Epithelial cell of proximal tubule (primary cell): ENCODE results near the gene AQP6. TPM values are rescaled to one million over a fixed set of nuclear protein-coding genes. Genes with fewer than 3 reads are reported as not detected.

Experiments
- DNase-seq: peaks from one replicate; pipeline ENCODE4 v3.0.0-alpha.2; 2011; ENCODE audit warnings: low read depth
- H3K4me3 ChIP-seq: 2 replicates; pipeline ENCODE4 v1.5.1; 2011; ENCODE audit warnings: low read depth, mild to moderate bottlenecking, low read length
- CTCF ChIP-seq: conservative IDR thresholded peaks from 2 replicates; pipeline ENCODE4 v1.5.1; 2012; ENCODE audit warnings: low read depth, mild to moderate bottlenecking, low read length
- total RNA-seq: library from RNA; depleted of rRNA; stranded (reverse); fragments of >200 nt; gene quantifications from 2 replicates; pipeline ENCODE4 v1.2.3, GENCODE V29; 2015

AQP6 gene
- total RNA-seq, 1 donor from 2014 or later, result not detected

- no peak overlapping the region for H3K4me3 ChIP-seq
- no peak for TF ChIP-seq CTCF
- no peak for DNase-seq
These were observed 29.2 kb upstream of the AQP6 start for GRCh38 chr12:49943625-49943960.

GRCh38 chr12:49944046-49944445 is 28.7 kb upstream of the AQP6 start:
- H3K4me3 ChIP-seq, result no peak overlapping the region
- TF ChIP-seq CTCF, result no peak
- DNase-seq, result no peak

- DNase-seq, result no peak
- no peak overlapping the region for H3K4me3 ChIP-seq
- TF ChIP-seq CTCF, result no peak
These were observed 28.0 kb upstream of the AQP6 start for GRCh38 chr12:49944718-49945117.

GRCh38 chr12:49945394-49946080 is 27.2 kb upstream of the AQP6 start:
- no peak for DNase-seq
- TF ChIP-seq CTCF, result peak; percentile 93
- H3K4me3 ChIP-seq, result no peak overlapping the region

GRCh38 chr12:49946086-49946485 is 26.7 kb upstream of the AQP6 start:
- no peak for TF ChIP-seq CTCF
- no peak overlapping the region for H3K4me3 ChIP-seq
- DNase-seq, result no peak

- no peak for TF ChIP-seq CTCF
- no peak overlapping the region for H3K4me3 ChIP-seq
- no peak for DNase-seq
These were observed 26.2 kb upstream of the AQP6 start for GRCh38 chr12:49946497-49946896.

GRCh38 chr12:49947593-49948226 is 25.0 kb upstream of the AQP6 start:
- no peak for TF ChIP-seq CTCF
- no peak overlapping the region for H3K4me3 ChIP-seq
- no peak for DNase-seq
